Stimulated activated CD4-positive, alpha-beta T cell treated with anti-CD3 and anti-CD28 coated beads, Interleukin-12 subunit alpha, Interleukin-12 subunit beta, amount 100 ng/mL, for 48 hours (primary cell): ENCODE measurements around the gene HSBP1L1.

ENCODE experiments used
- DNase-seq, 3 donors: peaks; one replicate each; pipeline ENCODE4 v3.0.0-alpha.2; 2020; ENCODE audit warnings: low read depth in 2 of 3, low spot score in 1 of 3

Gene HSBP1L1

DNA sequence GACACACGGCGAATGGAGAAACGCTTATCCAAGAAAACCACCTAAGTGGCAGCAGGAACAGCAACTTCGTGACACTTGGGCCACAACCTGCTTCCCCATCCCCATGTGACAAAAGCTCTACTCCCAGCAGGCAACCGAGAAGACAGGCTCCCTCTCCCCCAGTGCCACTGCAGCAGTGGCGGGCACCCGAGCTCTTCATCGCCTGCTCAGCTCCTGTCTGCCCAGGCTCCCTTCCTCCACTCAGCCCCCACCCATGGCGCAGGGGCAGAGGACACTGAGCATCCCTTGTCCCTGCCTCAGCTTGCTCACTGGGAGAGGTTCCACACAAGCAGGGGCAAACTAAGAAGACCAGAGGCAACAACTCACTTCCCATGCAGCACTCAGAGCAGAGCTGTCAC lies 35.9 kb upstream of the HSBP1L1 start:
- no peak for DNase-seq

DNA sequence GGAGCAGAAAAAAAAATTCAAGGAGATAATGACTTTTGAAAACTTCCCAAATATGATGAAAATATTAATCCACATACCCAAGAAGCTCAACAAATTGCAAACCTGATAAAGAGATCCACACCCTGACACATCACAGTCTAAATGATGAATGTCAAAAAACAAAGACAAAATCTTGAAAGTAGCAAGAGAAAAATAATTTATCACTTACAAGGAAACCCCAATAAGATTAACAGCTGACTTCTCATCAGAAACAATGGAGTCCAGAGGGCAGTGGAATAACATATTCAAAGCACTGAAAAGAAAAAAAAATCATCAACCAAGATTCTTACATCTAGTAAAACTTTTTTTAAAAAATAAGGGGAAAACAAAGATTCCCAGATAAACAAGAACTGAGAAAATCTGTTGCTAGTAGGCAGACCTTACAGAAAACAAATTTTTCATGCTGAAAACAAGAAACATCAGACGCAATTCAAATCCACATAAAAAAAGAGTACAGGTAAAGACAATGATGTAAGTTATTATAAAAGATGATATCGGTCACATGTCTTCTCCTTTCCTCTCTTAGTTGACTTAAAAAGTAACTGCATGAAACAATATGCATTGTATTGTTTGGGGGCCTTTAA lies 34.3 kb upstream of the HSBP1L1 start:
- no peak for DNase-seq

DNA sequence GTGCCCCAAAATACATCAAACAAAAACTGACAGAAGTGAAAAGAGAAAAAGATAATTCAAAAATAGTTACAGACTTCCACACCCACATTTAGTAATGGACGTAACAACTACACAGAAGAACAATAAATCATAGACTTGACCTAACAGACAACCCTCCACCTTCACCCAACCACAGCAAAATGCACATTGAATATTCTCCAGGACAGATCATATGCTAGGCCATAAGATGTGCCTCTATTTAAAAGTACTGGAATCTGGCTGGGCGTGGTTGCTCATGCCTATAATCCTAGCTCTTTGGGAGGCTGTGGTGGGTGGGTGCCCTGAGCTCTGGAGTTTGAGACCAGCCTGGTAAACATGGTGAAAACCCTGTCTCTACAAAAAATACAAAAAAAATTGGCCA lies 33.0 kb upstream of the HSBP1L1 start:
- DNase-seq, result no peak

GRCh38 chr18:79932907-79933306 lies 31.5 kb upstream of the HSBP1L1 start:
- no peak for DNase-seq

- no peak for DNase-seq
These were observed 30.7 kb upstream of the HSBP1L1 start for GRCh38 chr18:79933765-79934164.

- no peak for DNase-seq
These were observed 29.9 kb upstream of the HSBP1L1 start for GRCh38 chr18:79934311-79935097.

- DNase-seq, result no peak
These were observed 29.4 kb upstream of the HSBP1L1 start for GRCh38 chr18:79935098-79935480.

DNA sequence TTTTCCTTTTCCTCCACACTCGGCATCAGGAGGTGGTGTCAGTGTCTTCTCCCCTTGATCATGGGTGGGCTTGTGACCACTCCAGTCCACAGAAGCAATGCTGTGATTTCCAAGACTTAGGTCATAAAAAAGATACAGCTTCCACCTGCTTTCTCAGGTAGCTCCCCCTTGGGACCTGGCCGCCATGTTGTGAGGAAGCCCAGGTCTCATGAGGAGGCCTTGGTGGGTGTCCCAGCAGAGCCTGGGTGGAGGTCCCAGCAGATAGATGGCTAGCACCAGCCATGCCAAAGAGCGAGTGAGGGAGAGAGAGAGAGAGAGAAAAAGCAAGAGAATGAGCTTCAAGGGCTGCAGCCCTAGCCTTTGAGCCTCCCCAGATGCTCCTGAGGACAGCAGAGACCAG lies 28.9 kb upstream of the HSBP1L1 start:
- no peak for DNase-seq

DNA sequence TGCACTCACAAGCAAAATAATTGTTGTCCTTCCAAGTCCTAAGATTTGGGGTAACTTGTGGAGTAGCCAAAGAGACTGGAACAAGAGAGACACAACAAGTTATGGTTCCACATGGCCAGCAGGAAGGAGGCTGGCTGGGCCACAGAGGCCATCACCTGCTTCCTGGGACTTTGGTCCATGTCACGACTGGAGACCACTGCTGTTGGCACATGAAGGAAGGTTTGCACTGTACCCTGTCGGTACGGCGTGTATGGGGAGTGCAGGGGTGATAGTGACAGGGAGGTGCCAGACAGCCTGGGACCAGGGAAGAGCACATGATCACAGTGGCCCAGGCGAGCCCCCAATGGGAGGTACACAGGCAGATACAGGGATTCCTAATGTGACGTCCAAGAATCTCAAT lies 28.5 kb upstream of the HSBP1L1 start:
- no peak for DNase-seq

DNA sequence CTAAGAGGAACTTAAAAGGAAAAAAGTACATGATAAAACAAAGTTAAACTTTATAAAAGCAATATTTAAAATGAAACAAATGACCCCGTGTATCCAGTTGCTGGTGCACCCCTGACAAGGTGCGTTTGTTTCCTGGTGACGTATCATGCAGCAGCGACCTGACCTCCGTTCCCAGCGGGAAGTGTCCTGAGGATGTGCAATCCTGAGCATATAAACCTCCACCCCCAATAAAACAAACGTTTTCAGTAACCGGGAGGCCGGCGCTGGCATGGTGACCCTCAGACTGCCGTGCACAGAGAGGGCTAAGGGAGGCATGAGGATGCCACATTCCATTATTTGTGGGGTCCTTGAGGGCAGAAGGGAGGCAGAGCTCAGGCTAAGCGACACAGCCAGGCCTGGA lies 27.8 kb upstream of the HSBP1L1 start:
- DNase-seq, result no peak

GRCh38 chr18:79937103-79937860 lies 27.2 kb upstream of the HSBP1L1 start:
- no peak for DNase-seq

GRCh38 chr18:79938196-79938595 lies 26.2 kb upstream of the HSBP1L1 start:
- no peak for DNase-seq

GRCh38 chr18:79939096-79939495 lies 25.3 kb upstream of the HSBP1L1 start:
- no peak for DNase-seq

DNA sequence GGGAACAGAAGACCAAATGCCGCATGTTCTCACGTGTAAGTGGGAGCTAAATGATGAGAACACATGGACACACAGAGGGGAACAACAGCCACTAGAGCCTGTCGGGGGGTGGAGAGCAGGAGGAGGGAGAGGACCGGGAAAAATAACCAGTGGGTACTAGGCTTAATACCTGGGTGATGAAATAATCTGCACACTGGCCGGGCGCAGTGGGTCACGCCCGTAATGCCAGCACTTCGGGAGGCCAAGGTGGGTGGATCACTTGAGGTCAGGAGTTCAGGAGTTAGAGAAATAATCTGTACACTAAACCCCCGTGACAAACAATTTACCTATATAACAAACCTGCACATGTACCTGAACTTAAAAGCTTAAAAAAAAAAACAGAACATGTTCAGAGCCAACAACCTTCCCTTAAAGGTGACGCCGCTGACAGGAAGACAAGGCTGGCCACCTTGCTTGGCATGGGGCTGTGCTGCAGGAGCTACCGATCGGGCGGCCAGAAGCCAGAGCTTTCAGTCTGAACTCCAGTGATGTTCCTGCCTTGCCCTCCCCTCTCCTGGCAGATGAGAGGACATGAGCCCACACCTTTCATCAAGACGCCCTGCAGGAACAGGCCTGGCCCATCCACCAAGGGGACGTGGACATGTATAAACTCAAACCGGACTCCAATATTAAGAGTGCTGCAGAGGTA lies 24.2 kb upstream of the HSBP1L1 start:
- no peak for DNase-seq

DNA sequence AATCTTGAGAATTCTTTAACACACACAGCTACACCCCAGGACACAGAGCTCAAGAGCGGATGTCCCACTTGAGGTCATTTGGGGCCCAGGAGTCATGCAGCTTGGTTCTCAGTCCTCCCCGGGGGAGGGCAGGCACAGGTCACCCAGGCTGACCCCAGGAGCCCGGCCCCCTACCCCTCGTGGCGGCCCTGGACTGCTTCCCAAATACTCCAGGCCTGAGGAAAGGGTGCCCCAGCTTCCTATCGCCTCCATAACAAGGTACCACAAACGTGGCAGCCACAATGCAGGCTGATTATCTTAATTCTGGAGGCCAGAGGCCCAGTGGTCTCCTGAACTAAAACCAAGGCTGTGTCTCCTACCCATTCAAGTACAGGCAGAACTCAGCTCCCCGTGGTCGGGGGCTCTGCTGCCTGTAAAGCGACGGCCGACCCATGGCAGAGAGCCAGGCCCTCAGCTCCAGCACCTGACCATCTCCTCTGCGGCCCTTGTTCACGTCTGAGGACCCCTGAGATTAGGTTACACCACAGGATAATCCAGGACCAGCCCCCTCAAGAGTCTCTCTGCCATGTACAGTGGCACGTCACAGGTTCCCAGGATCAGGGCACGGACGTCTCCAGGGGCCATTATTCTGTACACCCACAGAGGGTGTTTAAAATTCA lies 23.5 kb upstream of the HSBP1L1 start:
- no peak for DNase-seq

DNA sequence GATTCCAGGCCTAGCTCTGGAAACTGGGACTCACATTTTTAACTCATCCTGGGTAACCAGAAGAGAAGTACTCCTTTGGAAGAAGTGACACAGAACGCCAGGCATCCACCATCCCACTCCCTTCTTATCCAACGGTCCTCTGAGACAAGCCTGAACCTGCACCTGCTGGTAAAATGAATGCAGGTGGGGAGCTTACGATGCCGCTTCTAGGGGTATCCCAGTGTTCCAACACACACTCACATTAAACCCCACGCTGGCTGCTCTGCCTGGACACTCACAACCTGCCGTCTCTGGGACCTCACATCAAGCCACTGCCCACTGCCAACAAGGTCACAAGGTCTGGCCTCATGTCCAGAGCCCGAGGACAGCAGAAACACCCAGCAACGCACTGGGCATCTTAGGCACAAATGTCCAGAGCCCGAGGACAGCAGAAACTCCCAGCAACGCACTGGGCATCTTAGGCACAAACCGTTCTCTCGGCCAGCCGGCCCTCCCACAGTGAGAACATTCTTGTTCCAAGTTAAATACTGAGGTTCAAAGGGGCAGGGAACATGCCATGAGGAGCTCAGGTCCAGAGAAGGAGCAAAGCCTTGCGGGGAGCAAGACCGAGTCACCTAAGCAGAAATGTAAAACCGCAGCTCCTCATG lies 22.8 kb upstream of the HSBP1L1 start:
- no peak for DNase-seq

DNA sequence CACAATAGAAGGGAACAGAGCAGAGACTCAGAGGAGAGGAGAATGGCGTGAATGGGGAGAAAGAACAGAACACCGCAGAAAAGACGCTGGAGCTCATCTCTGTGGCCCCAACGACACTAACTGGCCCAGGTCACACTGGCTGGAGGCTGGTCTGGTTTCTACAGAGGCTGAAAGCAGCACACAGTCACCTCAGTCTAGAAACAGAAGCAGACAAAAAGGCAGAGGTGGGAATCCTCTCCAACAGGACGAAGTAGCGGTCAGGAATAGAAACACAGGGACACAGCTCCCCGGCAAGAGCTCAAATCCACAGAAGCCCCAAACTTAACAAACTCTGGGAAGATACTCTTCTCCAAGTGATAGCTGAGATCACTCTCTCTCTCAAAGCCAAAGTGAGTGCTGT lies 22.2 kb upstream of the HSBP1L1 start:
- no peak for DNase-seq

DNA sequence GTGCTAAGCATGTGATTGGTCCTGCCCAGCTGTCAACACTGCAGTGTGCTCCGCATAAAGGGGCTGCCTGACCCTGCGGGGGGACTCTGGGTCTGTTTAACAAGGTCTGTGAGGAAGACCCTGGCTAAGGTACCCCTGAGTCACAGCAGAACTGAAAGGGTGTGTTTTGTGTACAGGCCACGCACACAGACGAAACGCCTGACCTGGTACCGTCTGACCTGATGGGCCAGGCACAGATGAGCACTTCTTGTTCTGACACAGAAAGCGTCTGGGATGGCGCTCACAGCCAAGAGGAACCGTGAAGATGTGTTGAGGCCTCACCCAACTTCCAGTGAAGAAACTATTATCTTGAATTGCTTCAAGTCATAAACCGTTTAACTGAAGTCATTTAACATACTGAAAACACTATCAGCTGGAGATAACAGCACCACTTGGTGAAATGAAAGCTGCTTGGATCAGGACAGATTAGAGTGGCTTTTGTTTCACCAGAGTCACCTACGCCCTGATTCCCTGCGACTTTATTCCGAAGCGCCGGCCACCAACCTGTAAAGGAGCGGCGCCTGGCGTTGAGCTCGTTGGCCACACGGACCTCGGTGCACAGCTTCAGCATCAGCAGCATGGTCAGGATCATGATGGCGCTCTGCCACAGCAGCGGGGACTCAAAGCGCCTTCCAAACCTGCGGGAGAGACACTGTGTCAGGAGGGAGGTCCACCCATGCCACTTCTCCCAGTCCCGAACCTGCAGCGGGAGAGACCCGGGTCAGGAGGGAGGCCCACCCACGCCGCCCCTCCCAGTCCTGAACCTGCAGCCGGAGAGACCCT lies 21.4 kb upstream of the HSBP1L1 start:
- DNase-seq, result no peak

- DNase-seq, result no peak
These were observed 20.8 kb upstream of the HSBP1L1 start for GRCh38 chr18:79943608-79944125.
